Fibroblast of the aortic adventitia (primary cell): Measurements from ENCODE around the gene ZKSCAN5. TPM values are rescaled to one million over a fixed set of nuclear protein-coding genes. Genes with fewer than 3 reads are reported as not detected.
"Not testable (repeated sequence)": the region's sequence is repeated elsewhere in the genome, so short reads cannot be mapped to it uniquely, and the experiment has no call there.

Experiments
- DNase-seq: peaks from one replicate; pipeline ENCODE4 v3.0.0-alpha.2; 2010; ENCODE audit warnings: low read depth
- H3K4me3 ChIP-seq: 2 replicates; pipeline ENCODE4 v1.5.1; 2011; ENCODE audit warnings: low read depth, mild to moderate bottlenecking, control low read depth, low read length, moderate library complexity
- CTCF ChIP-seq: IDR thresholded peaks from 2 replicates; pipeline ENCODE4 v1.5.1; 2011; ENCODE audit warnings: mild to moderate bottlenecking, low read length, control low read depth, inconsistent platforms; ENCODE audit not compliant: insufficient read depth
- total RNA-seq: library from RNA; depleted of rRNA; stranded (reverse); fragments of >200 nt; gene quantifications from 2 replicates; pipeline ENCODE4 v1.2.3, GENCODE V29; 2012; ENCODE audit warnings: low replicate concordance

ZKSCAN5 gene
- total RNA-seq, 1 donor, result 11.8 TPM

- H3K4me3 ChIP-seq, result no peak overlapping the region
- DNase-seq, result no peak
- no peak for TF ChIP-seq CTCF
Measured at GRCh38 chr7:99571768-99572167, 67.3 kb downstream of the ZKSCAN5 start.

- H3K4me3 ChIP-seq, result no peak overlapping the region
- no peak for DNase-seq
- no peak for TF ChIP-seq CTCF
Measured at GRCh38 chr7:99573257-99573656, 68.8 kb downstream of the ZKSCAN5 start.

GRCh38 chr7:99576251-99576650, 71.8 kb downstream of the ZKSCAN5 start:
- no peak for TF ChIP-seq CTCF
- no peak overlapping the region for H3K4me3 ChIP-seq
- no peak for DNase-seq

GRCh38 chr7:99579281-99579955, 75.0 kb downstream of the ZKSCAN5 start:
- H3K4me3 ChIP-seq, result peak overlapping the region; percentile 66
- DNase-seq, result no peak
- TF ChIP-seq CTCF, result no peak

GRCh38 chr7:99579956-99580777, 75.7 kb downstream of the ZKSCAN5 start:
- peak; percentile 37 for TF ChIP-seq CTCF
- H3K4me3 ChIP-seq, result peak overlapping the region; percentile 66
- peak; percentile 39 for DNase-seq

- DNase-seq, result not testable (repeated sequence)
- H3K4me3 ChIP-seq, result peak overlapping the region; percentile 66
Measured at GRCh38 chr7:99580778-99581332, 76.4 kb downstream of the ZKSCAN5 start.

Other genes starting within 250 kb of the ZKSCAN5 start
- gene MYH16, start 231.8 kb upstream of the ZKSCAN5 start, total RNA-seq, result not detected in 2 replicates
- gene ARPC1A, start 178.8 kb upstream of the ZKSCAN5 start, total RNA-seq, result 85.0 and 253 TPM in 2 replicates
- 249 and 358 TPM in 2 replicates for gene ARPC1B, start 129.9 kb upstream of the ZKSCAN5 start, total RNA-seq
- 29.2 and 66.9 TPM in 2 replicates for gene PDAP1, start 96.1 kb upstream of the ZKSCAN5 start, total RNA-seq
- 137 and 171 TPM in 2 replicates for gene BUD31, start 95.7 kb upstream of the ZKSCAN5 start, total RNA-seq
- gene PTCD1, start 65.9 kb upstream of the ZKSCAN5 start, total RNA-seq, result 1.3 and 4.4 TPM in 2 replicates
- gene CPSF4, start 65.7 kb upstream of the ZKSCAN5 start, total RNA-seq, result 13.1 and 23.3 TPM in 2 replicates
- 42.5 and 820 TPM in 2 replicates for gene ATP5MF, start 38.5 kb upstream of the ZKSCAN5 start, total RNA-seq
- gene ZNF789, start 31.8 kb upstream of the ZKSCAN5 start, total RNA-seq, result 3.9 and 6.9 TPM in 2 replicates
- gene ZNF394, start 4.4 kb upstream of the ZKSCAN5 start, total RNA-seq, result 23.4 and 31.2 TPM in 2 replicates
- 5.9 and 8.9 TPM in 2 replicates for gene FAM200A, start 47.5 kb downstream of the ZKSCAN5 start, total RNA-seq
- gene ZNF655, start 54.0 kb downstream of the ZKSCAN5 start, total RNA-seq, result 54.2 and 76.0 TPM in 2 replicates
- gene TMEM225B, start 93.6 kb downstream of the ZKSCAN5 start, total RNA-seq, result 0.54 TPM in 1 of 2 replicates, not detected in the other
- gene ZSCAN25, start 112.3 kb downstream of the ZKSCAN5 start, total RNA-seq, result 8.1 and 22.0 TPM in 2 replicates
- gene CYP3A5, start 175.3 kb downstream of the ZKSCAN5 start, total RNA-seq, result 1.1 and 2.9 TPM in 2 replicates
- gene CYP3A7, start 230.5 kb downstream of the ZKSCAN5 start, total RNA-seq, result 0.74 TPM in 1 of 2 replicates, not detected in the other